ENCODE results near the gene KAZN.

KAZN gene

DNA sequence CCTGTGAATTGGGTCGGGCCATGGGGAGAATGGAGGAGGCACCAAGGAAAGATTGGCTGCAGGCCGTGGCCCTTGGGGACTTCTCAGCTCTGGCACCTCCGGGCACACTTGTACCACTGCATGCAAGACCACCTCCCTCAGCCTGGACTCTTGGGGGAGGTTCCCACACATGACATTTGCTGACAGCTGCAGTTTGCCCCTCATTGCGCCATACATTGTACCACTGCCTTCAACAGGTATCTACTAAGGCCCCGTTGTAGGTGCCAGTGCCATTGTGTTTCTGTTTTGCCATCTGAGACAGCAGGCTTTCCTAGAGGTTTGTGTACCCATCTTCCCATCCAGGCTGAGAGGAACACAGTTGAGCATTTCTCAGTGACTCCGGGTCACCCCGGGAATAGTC is 395.7 kb downstream of the KAZN start:
- no peak for TF ChIP-seq GATA2 (IDR thresholded peaks at IDR 0.05; ENCODE audit: low read depth, low read length)
- no peak for TF ChIP-seq GATA3 (IDR thresholded peaks at IDR 0.05; ENCODE audit: low read depth, low read length)

DNA sequence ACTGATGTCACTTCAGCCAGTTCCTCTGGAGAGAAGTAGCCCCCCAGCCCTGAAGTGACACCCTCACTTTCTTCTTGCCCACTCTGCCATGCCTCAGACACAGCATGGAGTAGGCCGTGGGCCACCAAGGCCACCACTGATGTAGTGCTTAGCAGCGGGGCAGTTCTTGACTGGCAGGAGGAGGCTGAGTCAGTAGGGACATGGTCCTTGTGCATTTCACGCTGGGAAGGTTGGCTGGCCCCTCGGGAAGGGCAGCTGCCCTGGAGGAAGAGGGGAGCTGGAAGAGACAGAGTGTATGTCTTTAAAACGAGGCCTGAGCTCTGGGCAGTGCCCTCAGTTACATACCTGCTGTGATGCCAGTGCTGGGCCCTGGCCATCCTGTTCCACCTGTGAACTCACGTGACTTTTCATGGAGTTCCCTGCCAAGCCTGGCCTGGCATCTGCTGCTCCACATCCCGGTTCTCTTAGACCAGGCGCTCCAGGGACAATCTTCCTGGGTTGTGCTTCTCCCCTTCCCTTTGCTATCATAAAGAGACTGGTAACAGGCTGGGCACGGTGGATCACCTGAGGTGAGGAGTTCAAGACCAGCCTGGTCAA is 396.5 kb downstream of the KAZN start:
- TF ChIP-seq GATA2 (IDR thresholded peaks at IDR 0.05; ENCODE audit: low read depth, low read length) (no peak), GATA3 (IDR thresholded peaks at IDR 0.05; ENCODE audit: low read depth, low read length) (no peak)

DNA sequence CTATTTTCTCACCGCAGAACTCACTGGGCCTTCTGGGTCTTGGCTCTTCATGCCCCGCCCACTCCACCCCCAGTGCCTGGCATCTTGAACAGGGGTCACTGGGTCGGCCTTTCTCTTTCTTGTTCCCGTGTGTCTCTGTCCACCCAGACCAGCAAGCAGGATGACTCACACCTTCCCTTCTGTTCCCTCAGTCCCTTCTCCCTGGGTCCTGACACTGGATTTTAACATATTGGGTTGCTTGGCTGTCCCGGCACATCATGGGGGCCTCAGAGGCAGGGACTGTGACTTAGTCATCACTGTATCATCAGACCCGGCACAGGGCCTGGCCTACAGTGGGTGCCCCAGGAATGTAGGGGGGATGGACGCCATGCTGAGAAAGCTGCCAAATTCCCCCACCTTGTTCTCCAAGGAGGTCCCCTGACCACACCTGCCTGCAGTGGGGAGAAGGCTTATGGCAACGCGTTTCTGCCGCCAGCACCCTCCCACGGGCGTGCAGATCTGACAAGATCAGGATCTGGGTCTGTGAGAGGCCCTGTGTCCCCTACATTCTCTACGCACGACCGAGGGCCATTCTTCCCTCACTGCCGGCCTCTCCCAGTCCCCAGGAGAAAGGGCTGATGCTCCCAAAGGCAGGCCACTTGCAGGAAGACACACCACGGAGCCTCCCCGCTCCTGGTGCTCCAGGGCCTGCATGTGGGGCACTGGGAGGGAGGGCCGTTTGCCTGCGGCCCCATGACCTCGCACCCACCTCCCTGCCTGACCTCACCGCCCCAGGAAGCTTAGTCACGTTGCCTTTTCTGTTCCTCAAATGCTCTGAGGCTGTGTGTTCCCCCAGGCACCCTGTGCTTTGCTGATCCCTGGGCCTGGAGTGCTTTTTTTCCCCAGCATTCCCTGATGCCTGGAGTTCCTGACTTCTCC is 397.9 kb downstream of the KAZN start:
- no peak for TF ChIP-seq GATA3 (IDR thresholded peaks at IDR 0.05; ENCODE audit: low read depth, low read length)
- TF ChIP-seq GATA2 (IDR thresholded peaks at IDR 0.05; ENCODE audit: low read depth, low read length): no peak

DNA sequence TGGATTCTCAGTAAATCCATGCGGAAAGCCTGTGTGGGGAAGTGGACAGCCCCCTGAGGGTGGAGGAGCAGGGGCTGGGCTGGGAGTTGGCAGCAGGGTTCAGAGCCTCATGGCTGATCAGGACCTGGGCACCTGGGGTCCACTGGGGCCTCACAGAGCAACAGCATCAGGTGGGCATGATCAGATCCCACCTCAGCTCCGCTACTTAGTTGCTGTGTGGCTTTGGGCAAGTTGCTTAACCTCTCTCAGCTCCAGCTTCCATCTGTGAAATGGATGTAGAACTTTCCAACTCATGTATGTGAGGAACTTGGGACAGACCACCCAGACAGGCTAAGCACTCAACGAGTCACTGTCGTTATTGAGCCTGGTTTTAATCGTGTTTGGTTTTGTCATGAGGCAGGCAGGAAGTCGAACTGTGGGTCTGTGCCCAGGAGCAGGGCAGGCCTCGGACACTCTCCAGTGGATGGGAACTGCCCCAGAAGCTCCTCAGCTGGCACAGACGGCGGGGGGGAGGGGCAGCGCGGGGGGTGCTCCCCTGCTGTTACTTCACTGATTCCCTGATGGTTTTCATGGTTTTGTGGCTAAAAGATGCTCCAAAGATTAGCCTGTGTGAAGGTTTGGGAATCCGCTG is 399.3 kb downstream of the KAZN start:
- TF ChIP-seq GATA2 (IDR thresholded peaks at IDR 0.05; ENCODE audit: low read depth, low read length): no peak; the same call in 1 of the 2 replicates
- TF ChIP-seq GATA3 (IDR thresholded peaks at IDR 0.05; ENCODE audit: low read depth, low read length): no peak

DNA sequence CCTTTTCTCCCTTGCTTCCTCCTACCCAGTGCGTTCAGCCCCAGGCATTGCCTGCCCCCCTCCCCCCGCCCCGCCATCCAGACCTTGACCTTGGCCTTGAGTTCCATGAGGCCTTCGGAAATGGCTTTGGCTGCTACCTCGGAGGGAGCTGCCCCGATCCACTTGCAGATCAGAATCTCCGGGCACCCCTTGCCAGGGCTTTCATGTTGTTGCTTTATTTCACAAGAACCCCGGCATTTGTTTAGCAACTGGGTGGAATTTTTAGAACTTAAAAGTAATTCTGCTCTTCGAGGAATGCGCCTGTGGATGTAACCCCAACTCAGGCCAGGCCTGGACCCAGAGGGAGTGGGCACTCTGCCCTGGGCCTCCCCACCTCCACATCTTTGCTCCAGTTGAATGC is 401.0 kb downstream of the KAZN start:
- TF ChIP-seq GATA2 (IDR thresholded peaks at IDR 0.05; ENCODE audit: low read depth, low read length) (no peak), GATA3 (IDR thresholded peaks at IDR 0.05; ENCODE audit: low read depth, low read length) (no peak)

DNA sequence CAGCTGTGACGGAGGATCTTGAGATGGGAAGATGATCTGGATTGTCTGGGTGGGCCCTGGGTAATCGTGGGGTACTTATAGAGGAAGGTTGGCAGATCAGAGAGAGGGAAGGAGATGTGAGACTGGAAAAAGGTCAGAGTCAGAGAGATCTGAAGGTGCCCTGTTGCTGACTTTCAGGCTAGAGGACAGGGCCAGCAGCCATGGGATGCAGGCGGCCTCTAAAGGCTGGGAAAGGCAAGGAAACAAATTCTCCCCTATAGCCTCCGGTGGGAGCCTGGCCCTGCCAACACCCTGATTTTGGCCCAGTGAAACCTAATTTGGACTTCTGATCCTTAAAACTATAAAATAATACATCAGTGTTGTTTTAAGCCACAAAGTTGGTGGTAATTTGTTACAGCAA is 401.5 kb downstream of the KAZN start:
- TF ChIP-seq GATA2 (IDR thresholded peaks at IDR 0.05; ENCODE audit: low read depth, low read length): no peak
- no peak for TF ChIP-seq GATA3 (IDR thresholded peaks at IDR 0.05; ENCODE audit: low read depth, low read length)

DNA sequence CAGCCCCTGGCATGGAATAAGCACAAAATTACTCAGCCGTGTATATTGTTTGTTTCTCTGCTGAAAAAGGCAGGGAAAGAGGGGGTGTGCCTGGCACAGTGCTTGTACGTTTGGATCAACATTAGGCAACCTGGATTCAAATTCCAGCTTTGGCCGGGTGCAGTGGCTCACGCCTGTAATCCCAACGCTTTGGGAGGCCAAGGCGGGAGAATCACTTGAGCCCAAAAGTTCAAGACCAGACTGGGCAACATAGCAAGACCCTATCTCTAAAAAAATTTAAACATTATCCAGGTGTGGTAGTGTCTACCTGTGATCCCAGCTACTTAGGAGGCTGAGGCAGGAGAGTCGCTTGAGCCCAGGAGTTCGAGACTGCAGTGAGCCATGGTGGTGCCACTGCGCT is 402.2 kb downstream of the KAZN start:
- TF ChIP-seq GATA2 (IDR thresholded peaks at IDR 0.05; ENCODE audit: low read depth, low read length) (no peak), GATA3 (IDR thresholded peaks at IDR 0.05; ENCODE audit: low read depth, low read length) (no peak)

DNA sequence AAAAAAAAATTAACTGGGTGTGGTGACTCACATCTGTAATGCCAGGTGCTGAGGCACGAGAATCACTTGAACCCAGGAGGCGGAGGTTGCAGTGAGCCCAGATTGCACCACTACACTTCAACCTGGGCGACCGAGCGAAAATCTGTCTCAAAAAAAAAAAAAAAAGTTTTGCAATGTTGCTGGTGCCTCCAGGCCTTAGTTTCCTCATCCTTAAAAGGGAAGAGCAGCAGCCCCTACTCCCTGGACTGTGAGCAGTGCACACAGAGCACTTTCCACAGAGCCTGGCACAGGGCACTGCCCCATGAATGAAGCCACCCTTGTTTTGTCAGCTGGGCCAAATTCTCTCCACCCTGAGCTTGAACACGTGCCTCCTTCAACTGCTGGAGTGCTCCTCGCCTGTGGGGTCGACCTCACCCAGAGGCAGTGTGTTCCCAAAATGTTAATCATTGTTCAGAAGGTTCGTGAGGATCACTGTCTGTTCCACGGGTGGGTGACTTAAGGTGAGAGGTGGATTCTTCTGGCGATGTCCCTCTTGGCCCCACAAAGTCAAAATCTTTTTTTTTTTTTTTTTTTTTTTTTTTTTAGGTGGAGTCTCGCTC is 402.9 kb downstream of the KAZN start:
- TF ChIP-seq GATA3 (IDR thresholded peaks at IDR 0.05; ENCODE audit: low read depth, low read length) (no peak), GATA2 (IDR thresholded peaks at IDR 0.05; ENCODE audit: low read depth, low read length) (no peak)

DNA sequence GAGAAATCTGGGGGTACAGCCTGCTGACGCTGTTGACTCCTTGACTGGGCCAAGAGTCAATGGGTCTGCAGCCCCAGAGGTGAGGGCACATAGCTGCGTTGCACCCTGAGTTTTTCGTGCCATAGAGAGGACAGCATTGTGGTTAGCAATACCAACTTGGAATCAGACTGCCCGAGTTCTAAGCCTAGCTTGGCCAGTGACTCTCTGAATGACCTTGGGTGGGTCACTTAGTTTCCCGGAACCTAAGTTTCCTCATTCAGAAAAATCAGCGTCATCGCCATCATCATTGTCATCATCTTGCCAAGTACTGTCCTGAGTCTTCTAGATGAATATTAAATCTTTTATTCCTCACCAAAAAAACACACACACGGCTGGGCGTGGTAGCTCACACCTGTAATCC is 403.8 kb downstream of the KAZN start:
- TF ChIP-seq GATA2 (IDR thresholded peaks at IDR 0.05; ENCODE audit: low read depth, low read length): no peak
- TF ChIP-seq GATA3 (IDR thresholded peaks at IDR 0.05; ENCODE audit: low read depth, low read length): no peak

DNA sequence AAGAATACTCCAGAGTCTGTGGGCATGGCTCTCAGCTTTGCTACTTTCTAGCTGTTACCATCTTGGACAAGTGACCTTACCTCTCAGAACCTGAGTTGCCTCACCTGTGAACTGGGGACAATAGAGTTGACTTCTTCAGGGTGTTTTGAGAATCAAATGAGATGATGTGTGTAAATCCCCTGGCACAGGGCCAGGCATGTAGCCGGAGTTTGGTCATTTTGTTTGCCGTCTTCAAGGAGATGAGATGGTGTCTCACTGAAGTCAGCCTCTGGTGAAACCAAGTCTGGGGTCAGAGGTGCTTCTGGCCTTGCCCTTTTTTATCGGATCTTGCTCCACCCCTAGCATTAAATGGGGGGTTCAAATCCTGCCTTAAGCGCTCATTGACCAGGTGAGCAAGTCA is 405.9 kb downstream of the KAZN start:
- TF ChIP-seq GATA2 (IDR thresholded peaks at IDR 0.05; ENCODE audit: low read depth, low read length) (no peak), GATA3 (IDR thresholded peaks at IDR 0.05; ENCODE audit: low read depth, low read length) (no peak)

DNA sequence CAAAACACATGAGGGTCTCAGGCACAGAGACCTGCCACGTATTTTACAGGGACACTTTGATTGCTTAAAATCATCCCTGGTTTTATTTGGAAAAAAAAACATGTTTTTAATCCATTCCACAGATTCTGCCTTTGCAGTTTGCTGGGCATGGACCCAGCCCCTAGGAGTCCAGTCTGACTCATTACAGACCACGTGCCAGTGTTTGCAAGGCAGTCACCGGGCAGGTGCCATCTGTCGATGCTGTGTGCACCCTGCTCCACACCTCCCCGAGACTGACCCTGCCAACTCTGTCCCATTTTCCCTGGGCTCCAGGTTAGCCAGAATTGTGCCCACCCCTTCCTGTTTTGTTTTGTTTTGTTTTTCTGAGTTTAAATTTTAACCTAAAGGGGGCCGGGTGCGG is 406.6 kb downstream of the KAZN start:
- TF ChIP-seq GATA2 (IDR thresholded peaks at IDR 0.05; ENCODE audit: low read depth, low read length) (no peak), GATA3 (IDR thresholded peaks at IDR 0.05; ENCODE audit: low read depth, low read length) (no peak)

DNA sequence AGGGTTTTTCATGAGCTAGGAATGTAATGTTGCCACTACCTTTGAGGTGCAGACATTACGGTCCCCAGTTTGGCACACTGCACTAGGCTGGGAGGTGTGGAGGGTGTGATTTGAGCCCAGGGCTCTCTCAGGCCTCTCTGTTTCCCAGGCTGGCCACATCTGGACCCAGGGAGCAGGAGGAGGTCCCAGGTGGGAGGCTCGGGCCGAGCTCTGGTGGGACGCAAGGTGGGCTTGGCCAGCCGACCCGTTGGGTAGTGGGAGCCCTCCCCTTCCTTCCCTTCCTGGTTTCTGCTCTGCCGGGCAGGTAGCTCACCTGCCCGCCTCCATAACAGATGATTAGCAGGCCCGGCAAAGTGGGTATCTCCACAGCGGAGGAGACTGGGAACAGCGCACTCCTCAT is 408.9 kb downstream of the KAZN start:
- TF ChIP-seq GATA2 (IDR thresholded peaks at IDR 0.05; ENCODE audit: low read depth, low read length) (no peak), GATA3 (IDR thresholded peaks at IDR 0.05; ENCODE audit: low read depth, low read length) (no peak)

DNA sequence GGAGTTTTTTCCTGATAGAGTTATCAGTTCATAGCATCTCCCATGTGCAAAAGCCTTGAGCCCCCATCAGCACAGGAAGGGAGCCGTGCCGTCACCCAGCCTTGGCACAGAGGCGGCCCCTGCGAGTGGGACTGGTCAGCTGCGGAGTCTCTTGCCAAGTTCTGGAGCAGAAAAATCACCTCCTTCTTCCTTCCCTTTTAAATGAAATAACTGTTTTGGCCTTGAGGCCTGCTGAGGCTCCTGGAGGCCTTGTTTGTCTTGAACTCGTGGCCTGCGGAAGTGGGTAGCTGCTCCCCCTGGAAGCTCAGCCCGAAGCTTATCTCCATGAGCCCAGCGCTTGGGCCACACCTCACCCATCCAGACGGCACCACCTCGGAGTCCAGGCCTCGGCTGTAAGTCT is 409.4 kb downstream of the KAZN start:
- TF ChIP-seq GATA2 (IDR thresholded peaks at IDR 0.05; ENCODE audit: low read depth, low read length): no peak
- no peak for TF ChIP-seq GATA3 (IDR thresholded peaks at IDR 0.05; ENCODE audit: low read depth, low read length)

All from SH-SY5Y (cell line).